Gastrocnemius medialis (tissue), 4 donors: ENCODE measurements around the gene ZSCAN30.

Experiments used
- CTCF ChIP-seq, 5 experiments: fragments of 450-650 bp in 3 of 5; fragments of 200-600 bp in 2 of 5; sonication (generic) in 2 of 5; IDR thresholded peaks in 4 of 5; conservative IDR thresholded peaks in 1 of 5; 1 replicate in 4 of 5; 2 replicates in 1 of 5; pipeline ENCODE4 v1.5.1; 2016 to 2019; ENCODE audit warnings: antibody characterized with exemption in 5 of 5, mild to moderate bottlenecking in 3 of 5, moderate library complexity in 3 of 5
- POLR2A ChIP-seq, 2 donors: fragments of 450-650 bp; IDR thresholded peaks; one replicate each; pipeline ENCODE4 v1.6.1; 2017; ENCODE audit warnings: antibody characterized with exemption in 2 of 2, mild to moderate bottlenecking in 2 of 2, moderate library complexity in 2 of 2

GRCh38 chr18:35203067-35203466 is 87.0 kb downstream of the ZSCAN30 start:
- TF ChIP-seq CTCF (IDR thresholded peaks at IDR 0.05 in 4 of 5, conservative IDR thresholded peaks at IDR 0.05 in 1 of 5) (no peak), POLR2A (IDR thresholded peaks at IDR 0.05) (no peak)
